Endothelial cell of umbilical vein (primary cell): ENCODE measurements around the gene GALNT10. TPM values are rescaled to one million over a fixed set of nuclear protein-coding genes. Genes with fewer than 3 reads are reported as not detected.

Source experiments
- BruUV-seq: library from RNA; stranded (reverse); fragments of 400-500 nt; replicated peaks from 2 replicates; lab custom pipeline; 2021; lab: Mats Ljungman, UMichigan
- CTCF ChIA-PET: fragments of 300-600, 350-600 bp; sonication (Branson Sonifier 250); formaldehyde crosslinking; loops from one replicate; lab custom pipeline; 2021; ENCODE audit warnings: antibody characterized with exemption, inconsistent platforms; lab: Charles Lee
- POLR2A ChIA-PET: fragments of 300-600, 350-600 bp; sonication (Branson Sonifier 250); formaldehyde crosslinking; loops from one replicate; lab custom pipeline; 2021; ENCODE audit warnings: antibody characterized with exemption, inconsistent platforms; lab: Charles Lee
- DNase-seq: peaks from one replicate; pipeline ENCODE4 v3.0.0-alpha.2; 2011; ENCODE audit warnings: low read depth, low spot score
- FAIRE-seq: peaks from 2 replicates; lab custom pipeline; 2011; peaks lifted over from hg19 to GRCh38; lab: Jason Lieb, UNC
- H2AFZ ChIP-seq: 2 replicates; pipeline ENCODE4 v1.6.0; 2012; ENCODE audit warnings: low read depth, low read length, control low read depth, inconsistent platforms
- H3K27ac ChIP-seq: 2 replicates; pipeline ENCODE4 v1.5.1; 2011; ENCODE audit warnings: low read depth, mild to moderate bottlenecking, control low read depth, low read length, moderate library complexity; ENCODE audit not compliant: insufficient read depth
- H3K27me3 ChIP-seq, 2 experiments: 2 replicates each; pipeline versions ENCODE4 v1.6.0 to v1.6.1; 2011; ENCODE audit warnings: low read length in 2 of 2, mixed read lengths in 1 of 2; ENCODE audit not compliant: control insufficient read depth in 2 of 2, insufficient read depth in 2 of 2
- H3K36me3 ChIP-seq, 2 experiments: 2 replicates in 1 of 2; 3 replicates in 1 of 2; pipeline ENCODE4 v1.5.1; 2011; ENCODE audit warnings: low read length in 2 of 2, mild to moderate bottlenecking in 1 of 2, moderate library complexity in 1 of 2; ENCODE audit not compliant: control insufficient read depth in 2 of 2, insufficient read depth in 2 of 2; ENCODE audit errors: extremely low read depth in 1 of 2
- H3K4me1 ChIP-seq: 3 replicates; pipeline ENCODE4 v1.5.1; 2011; ENCODE audit warnings: mild to moderate bottlenecking, low read length; ENCODE audit not compliant: control insufficient read depth, insufficient read depth; ENCODE audit errors: extremely low read depth
- H3K4me2 ChIP-seq: 2 replicates; pipeline ENCODE4 v1.6.1; 2011; ENCODE audit warnings: low read length, control low read depth, mixed read lengths; ENCODE audit not compliant: insufficient read depth
- H3K4me3 ChIP-seq, 3 experiments: fragments of 200-600 bp in 1 of 3; sonication (generic), shearing (Covaris generic) in 1 of 3; replicated peaks in 1 of 3; 2 replicates each; pipeline ENCODE4 v1.5.1; 2011 to 2016; ENCODE audit warnings: control low read depth in 3 of 3, low read length in 3 of 3, mild to moderate bottlenecking in 2 of 3, inconsistent platforms in 1 of 3, low read depth in 1 of 3, moderate library complexity in 1 of 3; ENCODE audit not compliant: insufficient read depth in 1 of 3
- H3K79me2 ChIP-seq: 2 replicates; pipeline ENCODE4 v1.6.0; 2012; ENCODE audit warnings: low read length, inconsistent platforms; ENCODE audit not compliant: control insufficient read depth, insufficient read depth
- H3K9ac ChIP-seq: replicated peaks from 2 replicates; pipeline ENCODE3; 2011; ENCODE audit warnings: low read length, control low read depth; ENCODE audit not compliant: insufficient read depth; ENCODE audit errors: extremely low read depth
- H3K9me1 ChIP-seq: replicated peaks from 3 replicates; pipeline ENCODE4 v1.6.0; 2011; ENCODE audit warnings: mild to moderate bottlenecking, low read length; ENCODE audit not compliant: control insufficient read depth, insufficient read depth; ENCODE audit errors: extremely low read depth
- H3K9me3 ChIP-seq: replicated peaks from 2 replicates; pipeline ENCODE4 v1.5.1; 2012; ENCODE audit warnings: low read length, inconsistent platforms; ENCODE audit not compliant: control insufficient read depth, insufficient read depth
- H4K20me1 ChIP-seq: replicated peaks from 2 replicates; pipeline ENCODE3; 2011; ENCODE audit warnings: mild to moderate bottlenecking, low read length; ENCODE audit not compliant: control insufficient read depth, insufficient read depth; ENCODE audit errors: extremely low read depth
- EZH2 ChIP-seq: IDR thresholded peaks from 2 replicates; pipeline ENCODE4 v1.6.1; 2012; ENCODE audit warnings: borderline replicate concordance, low read depth, mild to moderate bottlenecking, moderate library complexity, low read length, inconsistent platforms; ENCODE audit not compliant: severe bottlenecking
- FOS ChIP-seq: IDR thresholded peaks from 2 replicates; pipeline ENCODE4 v1.6.1; 2011; ENCODE audit warnings: mild to moderate bottlenecking, low read length, moderate library complexity, borderline replicate concordance; ENCODE audit not compliant: insufficient read depth
- GATA2 ChIP-seq: IDR thresholded peaks from 2 replicates; pipeline ENCODE4 v1.7.0; 2011; ENCODE audit warnings: low read depth, mild to moderate bottlenecking, moderate library complexity, mixed read lengths, low read length; ENCODE audit not compliant: insufficient read length, insufficient read depth
- JUN ChIP-seq: IDR thresholded peaks from 2 replicates; pipeline ENCODE4 v1.6.1; 2011; ENCODE audit warnings: borderline replicate concordance, low read depth; ENCODE audit not compliant: insufficient read length, insufficient read depth
- MYC ChIP-seq: IDR thresholded peaks from one replicate; pipeline ENCODE4 v1.6.1; 2011; ENCODE audit warnings: mild to moderate bottlenecking, low read depth, low read length
- POLR2A ChIP-seq: IDR thresholded peaks from 2 replicates; pipeline ENCODE4 v1.6.1; 2012; ENCODE audit warnings: low read depth, mild to moderate bottlenecking, control low read depth, low read length
- POLR2AphosphoS5 ChIP-seq: IDR thresholded peaks from 2 replicates; pipeline ENCODE4 v1.6.1; 2012; ENCODE audit warnings: low read depth, mild to moderate bottlenecking, control low read depth, low read length, moderate library complexity; ENCODE audit not compliant: insufficient read depth
- dilution Hi-C: fragments of 300-500 bp; cut with MboI; formaldehyde crosslinking; loops from one replicate; pipeline ENCODE4 v1.15.0; 2019; ENCODE audit warnings: low sequenced_read_pairs; ENCODE audit not compliant: extremely low pct_ligation_motif_present
- intact Hi-C: fragments of 100-400 bp; cut with micrococcal nuclease; formaldehyde crosslinking; loops from one replicate; pipeline ENCODE4 v1.10.0; 2022
- polyA plus RNA-seq, 4 experiments: library from polyadenylated mRNA; depleted of rRNA in 3 of 4; stranded (reverse) in 3 of 4; unstranded in 1 of 4; fragments of >200 nt; gene quantifications; 2 replicates each; pipeline versions ENCODE4 v1.2.1 to v1.2.3, GENCODE V29; 2011 to 2012; ENCODE audit warnings: missing spikeins in 1 of 4
- total RNA-seq: library from RNA; stranded (reverse); gene quantifications from 2 replicates; pipeline ENCODE4 v1.2.3, GENCODE V29; 2021
- TF ChIP-seq, protein P1 (sequence below): IDR thresholded peaks from 2 replicates; pipeline ENCODE4 v1.6.1; 2011; ENCODE audit not compliant: insufficient read depth, insufficient read length
- TF ChIP-seq, protein P2 (sequence below), 2 donors: IDR thresholded peaks; 1 replicate in 1 of 2; 2 replicates in 1 of 2; pipeline ENCODE4 v1.5.1; 2011; ENCODE audit warnings: low read length in 2 of 2, mild to moderate bottlenecking in 2 of 2, moderate library complexity in 2 of 2, control low read depth in 1 of 2, inconsistent platforms in 1 of 2, low read depth in 1 of 2; ENCODE audit not compliant: insufficient read depth in 1 of 2; ENCODE audit errors: extremely low read depth in 1 of 2

The GALNT10 gene
- total and polyA plus RNA-seq, 2 donors (not counting 3 experiments of a cell fraction or from before 2014, with no cell fraction given), result 70.2 to 77.6 TPM

- no TSS peak for BruUV-seq
- Histone ChIP-seq H3K27ac (no peak overlapping the region), H3K36me3 (peaks cover 8 to 24% of the 10 kb centered on the region in 2 experiments), H3K27me3 (no peaks in the 10 kb centered on the region), H2AFZ (no peak overlapping the region), H3K4me2 (no peak overlapping the region), H3K4me1 (peaks cover 14% of the 10 kb centered on the region), H3K79me2 (no peaks in the 10 kb centered on the region), H3K4me3 (no peak overlapping the region), H3K9ac (no peak overlapping the region), H4K20me1 (no peaks in the 10 kb centered on the region), H3K9me1 (no peaks in the 10 kb centered on the region), H3K9me3 (no peaks in the 10 kb centered on the region)
- dilution Hi-C loops, result no loop called here
- TF ChIP-seq MYC (no peak), POLR2AphosphoS5 (no peak), GATA2 (no peak), JUN (no peak), FOS (no peak), EZH2 (no peak), POLR2A (no peak)
- TF ChIP-seq, protein P1, sequence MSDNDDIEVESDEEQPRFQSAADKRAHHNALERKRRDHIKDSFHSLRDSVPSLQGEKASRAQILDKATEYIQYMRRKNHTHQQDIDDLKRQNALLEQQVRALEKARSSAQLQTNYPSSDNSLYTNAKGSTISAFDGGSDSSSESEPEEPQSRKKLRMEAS, result no peak
- TF ChIP-seq, protein P2, sequence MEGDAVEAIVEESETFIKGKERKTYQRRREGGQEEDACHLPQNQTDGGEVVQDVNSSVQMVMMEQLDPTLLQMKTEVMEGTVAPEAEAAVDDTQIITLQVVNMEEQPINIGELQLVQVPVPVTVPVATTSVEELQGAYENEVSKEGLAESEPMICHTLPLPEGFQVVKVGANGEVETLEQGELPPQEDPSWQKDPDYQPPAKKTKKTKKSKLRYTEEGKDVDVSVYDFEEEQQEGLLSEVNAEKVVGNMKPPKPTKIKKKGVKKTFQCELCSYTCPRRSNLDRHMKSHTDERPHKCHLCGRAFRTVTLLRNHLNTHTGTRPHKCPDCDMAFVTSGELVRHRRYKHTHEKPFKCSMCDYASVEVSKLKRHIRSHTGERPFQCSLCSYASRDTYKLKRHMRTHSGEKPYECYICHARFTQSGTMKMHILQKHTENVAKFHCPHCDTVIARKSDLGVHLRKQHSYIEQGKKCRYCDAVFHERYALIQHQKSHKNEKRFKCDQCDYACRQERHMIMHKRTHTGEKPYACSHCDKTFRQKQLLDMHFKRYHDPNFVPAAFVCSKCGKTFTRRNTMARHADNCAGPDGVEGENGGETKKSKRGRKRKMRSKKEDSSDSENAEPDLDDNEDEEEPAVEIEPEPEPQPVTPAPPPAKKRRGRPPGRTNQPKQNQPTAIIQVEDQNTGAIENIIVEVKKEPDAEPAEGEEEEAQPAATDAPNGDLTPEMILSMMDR (IDR thresholded peaks at IDR 0.05; ENCODE audit: extremely low read depth in 1 of 2, insufficient read depth in 1 of 2, low read depth in 1 of 2, low read length in 2 of 2), result no peak
- POLR2A ChIA-PET, result no interaction called here
- DNase-seq (no peak), FAIRE-seq (no peak)
- intact Hi-C loops, result no loop called here
- CTCF ChIA-PET, result interaction anchor here (0.7 to 2.1 kb wide), 2 partner anchors 13 to 31 kb away, joined by 3 to 7 read pairs; no protein-coding TSS in a partner anchor
Observed at GRCh38 chr5:154373729-154374179, 183.2 kb downstream of the GALNT10 start.
